Activated CD8-positive, alpha-beta T cell treated with anti-CD3 and anti-CD28 coated beads for 36 hours (primary cell): Measurements from ENCODE around the gene ASAP2. TPM values are rescaled to one million over a fixed set of nuclear protein-coding genes. Genes with fewer than 3 reads are reported as not detected.

ENCODE experiments used
- ATAC-seq: fragments of 200-7000 bp; cut with Tn5 transposase; one replicate; pipeline ENCODE4 v1.10.0; 2021; ENCODE audit warnings: mild to moderate bottlenecking, moderate library complexity
- CTCF ChIA-PET: fragments of 350-600 bp; sonication (Branson Sonifier 250); formaldehyde crosslinking; loops from one replicate; lab custom pipeline; 2021; ENCODE audit warnings: antibody characterized with exemption; lab: Charles Lee
- POLR2A ChIA-PET: fragments of 350-600 bp; sonication (Branson Sonifier 250); formaldehyde crosslinking; loops from one replicate; lab custom pipeline; 2021; ENCODE audit warnings: antibody characterized with exemption; lab: Charles Lee
- DNase-seq: peaks from one replicate; pipeline ENCODE4 v3.0.0-alpha.2; 2020
- H3K27ac Mint-ChIP-seq: one replicate; pipeline ENCODE4 v1.8.0; 2021; ENCODE audit warnings: mild to moderate bottlenecking, mixed read lengths
- H3K27me3 Mint-ChIP-seq: one replicate; pipeline ENCODE4 v1.8.0; 2021; ENCODE audit warnings: mixed read lengths
- H3K36me3 Mint-ChIP-seq: one replicate; pipeline ENCODE4 v1.8.0; 2021; ENCODE audit warnings: low read depth, mixed read lengths
- H3K4me1 Mint-ChIP-seq: one replicate; pipeline ENCODE4 v1.8.0; 2021; ENCODE audit warnings: low read depth, mixed read lengths
- H3K4me3 Mint-ChIP-seq: one replicate; pipeline ENCODE4 v1.8.0; 2021; ENCODE audit warnings: mild to moderate bottlenecking, moderate library complexity, mixed read lengths
- H3K9me3 Mint-ChIP-seq: one replicate; pipeline ENCODE4 v1.8.0; 2021; ENCODE audit warnings: mixed read lengths
- intact Hi-C: fragments of 100-400 bp; cut with micrococcal nuclease; formaldehyde crosslinking; loops from one replicate; pipeline ENCODE4 v1.10.0; 2022
- total RNA-seq, 2 experiments: library from RNA; stranded (reverse); gene quantifications; one replicate each; pipeline ENCODE4 v1.2.3, GENCODE V29; 2021
- TF ChIP-seq, protein P1 (sequence below): fragments of 200-600 bp; IDR thresholded peaks from one replicate; pipeline ENCODE4 v1.8.0; 2022; ENCODE audit warnings: antibody characterized with exemption, mild to moderate bottlenecking

ASAP2 gene
- total RNA-seq, 2 experiments from 2014 or later = not detected

DNA sequence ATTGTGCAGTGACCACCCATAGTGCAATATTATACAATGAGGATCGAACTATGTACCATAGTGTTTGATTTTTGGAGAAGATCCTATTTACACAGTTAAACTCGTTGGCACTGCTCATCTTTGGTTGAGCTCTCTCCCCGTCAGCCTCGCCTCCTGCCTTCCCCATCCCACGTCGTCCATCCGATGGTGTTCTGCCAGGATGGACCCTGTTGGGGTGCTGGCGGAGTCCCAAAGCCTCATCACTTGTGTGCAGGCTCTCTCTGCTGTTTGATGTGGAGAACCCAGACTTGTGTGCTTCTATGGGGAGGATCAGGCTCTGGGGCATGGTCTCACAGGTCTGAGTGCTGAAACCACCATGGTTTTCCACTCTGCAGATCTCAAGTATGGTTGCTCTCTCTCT, 131.3 kb downstream of the ASAP2 start:
- no peak overlapping the region for H3K4me3 Mint-ChIP-seq
- H3K36me3 Mint-ChIP-seq = no peaks in the 10 kb centered on the region
- CTCF ChIA-PET = interaction anchor here (0.5 kb wide), 1 partner anchor 1742 kb away, joined by 3 read pairs; no protein-coding TSS in a partner anchor
- no peak overlapping the region for H3K27ac Mint-ChIP-seq
- intact Hi-C loops = no loop called here
- ATAC-seq (no peak), DNase-seq (no peak)
- POLR2A ChIA-PET = interaction anchor here (0.5 kb wide), 1 partner anchor 98 kb away, joined by 3 read pairs; no protein-coding TSS in a partner anchor
- peaks cover 5% of the 10 kb centered on the region for H3K4me1 Mint-ChIP-seq
- no peaks in the 10 kb centered on the region for H3K27me3 Mint-ChIP-seq
- TF ChIP-seq, protein P1, sequence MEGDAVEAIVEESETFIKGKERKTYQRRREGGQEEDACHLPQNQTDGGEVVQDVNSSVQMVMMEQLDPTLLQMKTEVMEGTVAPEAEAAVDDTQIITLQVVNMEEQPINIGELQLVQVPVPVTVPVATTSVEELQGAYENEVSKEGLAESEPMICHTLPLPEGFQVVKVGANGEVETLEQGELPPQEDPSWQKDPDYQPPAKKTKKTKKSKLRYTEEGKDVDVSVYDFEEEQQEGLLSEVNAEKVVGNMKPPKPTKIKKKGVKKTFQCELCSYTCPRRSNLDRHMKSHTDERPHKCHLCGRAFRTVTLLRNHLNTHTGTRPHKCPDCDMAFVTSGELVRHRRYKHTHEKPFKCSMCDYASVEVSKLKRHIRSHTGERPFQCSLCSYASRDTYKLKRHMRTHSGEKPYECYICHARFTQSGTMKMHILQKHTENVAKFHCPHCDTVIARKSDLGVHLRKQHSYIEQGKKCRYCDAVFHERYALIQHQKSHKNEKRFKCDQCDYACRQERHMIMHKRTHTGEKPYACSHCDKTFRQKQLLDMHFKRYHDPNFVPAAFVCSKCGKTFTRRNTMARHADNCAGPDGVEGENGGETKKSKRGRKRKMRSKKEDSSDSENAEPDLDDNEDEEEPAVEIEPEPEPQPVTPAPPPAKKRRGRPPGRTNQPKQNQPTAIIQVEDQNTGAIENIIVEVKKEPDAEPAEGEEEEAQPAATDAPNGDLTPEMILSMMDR = no peak
- H3K9me3 Mint-ChIP-seq = no peaks in the 10 kb centered on the region

DNA sequence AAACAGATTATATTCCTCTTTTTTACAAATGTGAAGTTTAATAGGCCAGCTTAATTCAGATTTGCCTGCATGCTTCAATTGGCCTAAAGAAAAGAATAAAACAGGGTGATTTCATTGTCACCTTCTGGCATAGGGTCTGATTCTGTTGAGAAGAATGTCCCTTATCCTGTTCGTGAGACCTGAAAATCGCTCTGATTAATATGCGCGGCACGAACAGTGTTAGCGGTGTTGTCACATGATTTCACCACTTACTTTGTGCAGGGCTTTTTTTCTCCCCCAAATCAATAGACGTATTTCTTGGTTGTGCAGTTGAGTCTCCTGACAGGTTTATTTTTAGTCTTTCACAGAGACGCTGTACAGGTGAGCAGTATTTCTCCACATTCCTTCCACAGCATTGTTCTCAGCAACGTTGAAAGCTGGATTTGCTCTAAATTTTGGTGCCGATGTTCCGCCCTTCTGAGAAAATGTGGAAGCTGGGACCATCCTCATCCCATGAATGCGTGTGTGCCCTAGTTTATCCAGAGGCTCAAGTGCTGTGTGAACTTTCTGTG, 134.8 kb downstream of the ASAP2 start:
- H3K27ac Mint-ChIP-seq = no peak overlapping the region
- CTCF ChIA-PET = interaction anchor here (1.4 to 1.5 kb wide), 2 partner anchors 11 to 61 kb away, joined by 3 read pairs; no protein-coding TSS in a partner anchor

DNA sequence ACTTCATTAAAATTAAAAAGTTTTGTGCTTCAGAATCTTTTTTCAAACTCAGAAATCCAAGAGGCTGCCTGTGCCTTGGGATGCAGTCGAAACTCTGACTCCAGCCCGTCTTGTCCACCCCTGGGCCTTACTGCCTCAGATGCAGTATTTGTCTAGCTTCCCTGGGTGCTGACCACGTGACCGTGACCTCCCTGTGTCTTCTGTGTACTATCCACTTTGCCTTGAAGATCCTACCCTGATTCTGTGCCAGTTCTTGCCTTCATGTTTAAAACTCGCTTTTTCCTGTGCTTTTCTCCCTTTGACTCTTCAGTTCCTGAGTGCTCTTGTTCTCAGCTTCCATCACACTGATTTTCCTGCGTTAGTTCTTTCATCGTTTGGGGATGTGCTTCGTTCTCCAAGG, 136.0 kb downstream of the ASAP2 start:
- POLR2A ChIA-PET = interaction anchor here (1.4 kb wide), 1 partner anchor 13 kb away, joined by 3 read pairs; no protein-coding TSS in a partner anchor

More for the DNA sequence above, 134.8 kb downstream of the ASAP2 start:
- TF ChIP-seq, protein P1 = no peak
- POLR2A ChIA-PET = interaction anchor here (0.6 kb wide), 1 partner anchor 16 kb away, joined by 3 read pairs; no protein-coding TSS in a partner anchor
- ATAC-seq = no peak
- no peaks in the 10 kb centered on the region for H3K36me3 Mint-ChIP-seq
- H3K4me1 Mint-ChIP-seq = peaks cover 2% of the 10 kb centered on the region
- no peak overlapping the region for H3K4me3 Mint-ChIP-seq
- no peaks in the 10 kb centered on the region for H3K9me3 Mint-ChIP-seq
- intact Hi-C loops = no loop called here
- H3K27me3 Mint-ChIP-seq = peaks cover 1% of the 10 kb centered on the region
- DNase-seq = no peak

DNA sequence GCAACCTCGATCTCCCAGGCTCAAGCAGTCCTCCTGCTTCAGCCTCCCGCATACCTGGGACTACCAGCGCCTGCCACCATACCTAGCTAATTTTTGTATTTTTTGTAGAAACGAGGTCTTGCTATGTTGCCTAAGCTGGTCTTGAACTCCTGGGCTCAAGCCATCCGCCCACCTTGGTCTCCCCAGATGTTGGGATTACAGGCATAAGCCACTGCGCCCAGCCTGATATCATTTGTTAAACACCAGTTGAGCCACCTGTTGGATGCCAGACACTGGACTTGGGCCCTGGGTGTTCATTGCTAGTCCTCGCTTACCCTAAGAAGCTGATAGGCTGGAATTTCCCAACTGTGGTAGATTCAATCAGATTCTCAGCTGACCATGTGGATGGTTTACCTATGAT, 136.9 kb downstream of the ASAP2 start:
- ChIA-PET POLR2A (interaction anchor here (1.4 kb wide), 1 partner anchor 14 kb away, joined by 3 read pairs; no protein-coding TSS in a partner anchor), CTCF (interaction anchor here (0.7 to 0.8 kb wide), 2 partner anchors 27 to 114 kb away, joined by 3 read pairs; no protein-coding TSS in a partner anchor)
- intact Hi-C loops = no loop called here
- H3K9me3 Mint-ChIP-seq = no peaks in the 10 kb centered on the region
- H3K4me1 Mint-ChIP-seq = no peaks in the 10 kb centered on the region
- DNase-seq (no peak), ATAC-seq (no peak)
- peaks cover 1% of the 10 kb centered on the region for H3K27me3 Mint-ChIP-seq
- no peak overlapping the region for H3K27ac Mint-ChIP-seq
- no peak overlapping the region for H3K4me3 Mint-ChIP-seq
- no peaks in the 10 kb centered on the region for H3K36me3 Mint-ChIP-seq
- TF ChIP-seq, protein P1 = no peak

More for the DNA sequence above, 136.0 kb downstream of the ASAP2 start:
- Mint-ChIP-seq H3K9me3 (no peaks in the 10 kb centered on the region), H3K4me1 (no peaks in the 10 kb centered on the region), H3K27me3 (peaks cover 1% of the 10 kb centered on the region), H3K27ac (no peak overlapping the region), H3K36me3 (no peaks in the 10 kb centered on the region), H3K4me3 (no peak overlapping the region)
- TF ChIP-seq, protein P1 = no peak
- DNase-seq = no peak
- no peak for ATAC-seq
- intact Hi-C loops = no loop called here
- CTCF ChIA-PET = interaction anchor here (1.4 kb wide), 1 partner anchor 60 kb away, joined by 3 read pairs; no protein-coding TSS in a partner anchor

DNA sequence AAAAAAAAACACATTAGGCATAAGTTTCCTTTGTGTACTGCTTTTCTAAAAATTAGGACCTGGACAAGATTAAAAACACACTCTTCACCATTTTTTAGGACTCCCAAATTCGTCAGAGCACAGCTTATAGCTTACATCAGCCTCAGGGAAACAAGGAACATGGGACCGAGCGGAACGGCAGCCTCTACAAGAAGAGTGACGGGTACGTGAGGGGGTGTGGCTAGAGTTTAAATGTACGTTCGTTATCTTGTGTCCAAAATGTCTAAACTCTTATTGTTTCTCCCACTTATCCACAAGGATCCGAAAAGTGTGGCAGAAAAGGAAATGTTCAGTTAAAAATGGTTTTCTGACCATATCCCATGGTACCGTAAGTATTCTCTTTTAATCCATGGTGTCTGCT, 137.8 kb downstream of the ASAP2 start:
- H3K27ac Mint-ChIP-seq = no peak overlapping the region
- H3K4me1 Mint-ChIP-seq = no peaks in the 10 kb centered on the region
- DNase-seq = no peak
- ChIA-PET POLR2A (no interaction called here), CTCF (no interaction called here)
- no peak for ATAC-seq
- H3K9me3 Mint-ChIP-seq = no peaks in the 10 kb centered on the region
- no peaks in the 10 kb centered on the region for H3K36me3 Mint-ChIP-seq
- TF ChIP-seq, protein P1 = no peak
- intact Hi-C loops = no loop called here
- H3K4me3 Mint-ChIP-seq = no peak overlapping the region
- peaks cover 1% of the 10 kb centered on the region for H3K27me3 Mint-ChIP-seq
